GM18907 (cell line): Measurements from ENCODE around the gene FERMT2.

ENCODE experiments used
- ATAC-seq: cut with Tn5 transposase; IDR thresholded peaks from one replicate; pipeline ENCODE4 v1.9.1; 2021; ENCODE audit warnings: mild to moderate bottlenecking, moderate library complexity; ENCODE audit not compliant: unreplicated experiment

FERMT2 gene, protein sequence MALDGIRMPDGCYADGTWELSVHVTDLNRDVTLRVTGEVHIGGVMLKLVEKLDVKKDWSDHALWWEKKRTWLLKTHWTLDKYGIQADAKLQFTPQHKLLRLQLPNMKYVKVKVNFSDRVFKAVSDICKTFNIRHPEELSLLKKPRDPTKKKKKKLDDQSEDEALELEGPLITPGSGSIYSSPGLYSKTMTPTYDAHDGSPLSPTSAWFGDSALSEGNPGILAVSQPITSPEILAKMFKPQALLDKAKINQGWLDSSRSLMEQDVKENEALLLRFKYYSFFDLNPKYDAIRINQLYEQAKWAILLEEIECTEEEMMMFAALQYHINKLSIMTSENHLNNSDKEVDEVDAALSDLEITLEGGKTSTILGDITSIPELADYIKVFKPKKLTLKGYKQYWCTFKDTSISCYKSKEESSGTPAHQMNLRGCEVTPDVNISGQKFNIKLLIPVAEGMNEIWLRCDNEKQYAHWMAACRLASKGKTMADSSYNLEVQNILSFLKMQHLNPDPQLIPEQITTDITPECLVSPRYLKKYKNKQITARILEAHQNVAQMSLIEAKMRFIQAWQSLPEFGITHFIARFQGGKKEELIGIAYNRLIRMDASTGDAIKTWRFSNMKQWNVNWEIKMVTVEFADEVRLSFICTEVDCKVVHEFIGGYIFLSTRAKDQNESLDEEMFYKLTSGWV

DNA sequence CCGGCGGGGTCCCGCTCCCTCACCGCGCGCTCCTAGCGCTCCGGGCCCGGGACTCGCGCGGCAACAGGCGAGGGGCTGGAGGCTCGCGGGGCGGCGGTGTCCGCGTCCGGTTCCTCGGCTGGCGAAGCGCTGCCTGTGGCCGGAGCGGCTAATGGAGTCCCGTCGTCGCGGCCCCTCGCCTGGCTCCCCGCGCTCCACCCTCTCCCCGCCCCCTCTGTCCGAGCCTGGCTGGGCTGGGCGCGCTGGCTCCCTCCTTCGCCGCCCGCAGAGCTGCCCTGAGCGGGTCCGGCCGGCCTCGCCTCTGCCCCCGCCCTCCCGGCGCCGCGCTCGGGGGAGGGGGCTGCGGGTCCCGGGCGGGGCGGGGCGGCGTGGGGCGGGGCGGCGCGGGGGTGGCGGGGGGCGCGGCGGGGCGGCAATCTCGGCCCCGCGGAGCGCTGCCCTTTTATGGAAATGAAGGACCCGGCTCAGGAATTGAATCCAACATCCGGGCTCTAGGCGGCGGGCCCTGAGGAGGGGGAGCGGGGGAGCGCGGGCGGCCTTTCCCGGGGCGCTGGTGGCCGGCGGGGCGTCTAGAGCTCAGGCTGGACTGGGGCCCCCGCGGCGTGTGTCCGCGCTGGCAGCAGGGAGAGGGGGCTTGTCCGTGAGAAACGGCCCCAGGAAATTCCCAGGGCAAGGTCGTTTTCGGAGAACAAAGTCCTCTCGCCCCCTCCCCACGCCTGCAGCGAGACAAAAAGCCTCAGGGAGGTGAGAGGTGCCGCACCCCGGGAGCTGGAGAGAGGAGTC is at the start of gene FERMT2:
TSS of gene FERMT2 (minus strand) at position 153 of the 783 bp plus-strand sequence. CDS start 482 bp downstream, outside the sequence.
- peak; percentile 49 for ATAC-seq

DNA sequence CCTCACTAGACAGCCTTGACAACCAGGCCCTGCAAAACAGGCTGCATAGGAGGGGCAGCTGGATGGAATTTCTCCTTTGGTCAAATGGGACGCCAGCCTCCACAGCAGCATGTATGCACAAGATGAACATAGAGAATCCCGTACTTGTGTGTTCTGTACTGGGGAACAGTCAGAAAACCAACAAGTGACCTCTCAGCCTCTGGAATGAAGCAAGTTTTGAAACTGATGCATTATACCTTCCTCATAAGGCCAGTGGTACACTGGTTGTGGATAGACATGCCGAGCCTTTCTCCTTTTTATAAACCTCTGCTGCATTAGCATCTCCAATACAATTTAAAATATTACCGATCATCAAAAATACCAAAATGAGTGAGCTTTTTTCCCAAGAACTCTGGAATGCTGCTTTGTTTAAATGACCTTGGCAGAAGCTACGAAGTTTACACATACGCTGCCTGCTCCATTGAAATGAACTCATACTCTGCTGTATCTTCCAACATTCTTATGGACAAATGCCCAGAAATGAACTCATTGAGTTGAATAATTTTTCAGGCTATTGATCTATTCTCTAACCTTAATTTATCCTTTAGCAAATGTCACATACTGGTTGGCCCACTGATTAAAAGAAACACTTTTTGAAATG is 47.6 kb upstream of the FERMT2 start:
- ATAC-seq = no peak

DNA sequence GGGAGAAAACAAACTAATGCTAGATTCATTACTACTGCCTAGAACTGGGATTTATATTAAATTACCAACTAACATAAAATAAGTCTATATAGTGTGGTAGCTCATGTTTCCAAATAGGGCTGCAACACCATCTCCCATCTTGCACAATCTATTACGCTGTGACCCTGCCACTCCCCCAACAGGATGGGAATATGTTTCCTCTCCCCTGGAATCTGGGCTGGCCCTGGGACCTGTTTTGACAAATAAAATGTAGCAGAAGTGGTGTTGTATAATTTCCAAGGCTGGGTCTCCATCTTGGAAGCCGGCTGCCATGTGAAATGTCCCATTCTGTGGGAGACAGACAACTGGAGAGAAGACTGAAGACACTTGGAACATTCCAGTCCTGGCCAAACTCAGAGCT is 45.6 kb upstream of the FERMT2 start:
- ATAC-seq = no peak

DNA sequence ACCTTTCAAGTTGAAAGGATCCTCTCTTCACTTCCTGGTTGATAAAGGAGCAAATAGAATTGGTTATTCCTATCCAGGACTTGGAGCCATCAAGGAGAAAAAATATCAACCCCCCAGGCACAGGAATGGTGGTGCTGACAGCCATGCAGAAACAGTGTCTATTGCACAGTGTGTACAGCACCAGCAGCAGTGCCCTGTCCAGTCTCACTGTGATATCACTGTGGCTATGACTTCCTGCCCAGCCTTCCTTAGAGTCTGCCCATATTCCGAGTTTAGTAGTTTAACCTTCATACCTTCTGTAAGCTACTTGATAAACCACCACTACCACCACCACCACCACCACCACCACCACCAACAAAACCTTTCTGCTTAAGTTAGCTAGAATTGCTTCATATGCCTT is 45.1 kb upstream of the FERMT2 start:
- no peak for ATAC-seq

DNA sequence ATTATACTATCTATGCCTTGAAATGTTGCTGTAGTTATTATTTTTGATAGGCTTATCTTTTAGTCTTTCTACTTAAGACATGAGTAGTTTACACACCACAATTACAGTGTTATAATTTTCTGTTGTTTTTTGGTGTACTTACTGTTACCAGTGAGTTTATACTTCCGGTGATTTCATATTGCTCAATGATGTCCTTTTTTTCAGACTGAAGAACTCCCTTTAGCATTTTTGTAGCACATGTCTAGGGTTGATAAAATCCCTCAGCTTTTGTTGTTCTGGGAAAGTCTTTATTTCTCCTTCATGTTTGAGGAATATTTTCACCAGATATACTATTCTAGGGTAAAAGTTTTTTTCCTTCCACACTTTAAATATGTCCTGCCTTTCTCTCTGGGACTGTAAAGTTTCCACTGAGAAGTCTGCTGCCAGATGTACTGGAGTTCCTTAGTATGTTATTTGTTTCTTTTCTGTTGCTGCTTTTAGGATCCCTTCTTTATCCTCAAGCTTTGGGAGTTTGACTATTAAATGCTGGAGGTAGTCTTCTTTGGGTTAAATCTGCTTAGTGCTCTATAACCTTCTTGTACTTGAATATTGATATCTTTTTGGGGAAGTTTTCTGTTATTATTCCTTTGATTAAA is 41.5 kb upstream of the FERMT2 start:
- no peak for ATAC-seq

DNA sequence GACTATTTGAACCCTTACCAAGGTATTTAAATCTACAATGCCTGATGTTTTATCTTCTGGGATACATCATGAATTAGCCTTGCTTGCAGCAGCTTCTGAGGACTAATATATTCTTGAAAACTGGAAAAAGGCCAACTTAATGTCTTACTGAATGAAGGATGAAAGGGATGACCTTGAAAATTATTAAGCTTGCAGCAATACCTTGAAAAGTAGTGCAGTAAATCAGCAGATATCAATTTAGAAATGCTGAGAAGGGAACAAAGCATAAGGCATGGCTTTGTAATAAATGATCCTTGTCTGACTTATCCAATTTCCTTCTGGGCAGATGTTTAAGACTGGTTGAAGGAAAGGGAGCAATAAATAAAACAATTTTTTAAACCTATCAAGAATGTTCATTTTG is 37.3 kb upstream of the FERMT2 start:
- no peak for ATAC-seq

DNA sequence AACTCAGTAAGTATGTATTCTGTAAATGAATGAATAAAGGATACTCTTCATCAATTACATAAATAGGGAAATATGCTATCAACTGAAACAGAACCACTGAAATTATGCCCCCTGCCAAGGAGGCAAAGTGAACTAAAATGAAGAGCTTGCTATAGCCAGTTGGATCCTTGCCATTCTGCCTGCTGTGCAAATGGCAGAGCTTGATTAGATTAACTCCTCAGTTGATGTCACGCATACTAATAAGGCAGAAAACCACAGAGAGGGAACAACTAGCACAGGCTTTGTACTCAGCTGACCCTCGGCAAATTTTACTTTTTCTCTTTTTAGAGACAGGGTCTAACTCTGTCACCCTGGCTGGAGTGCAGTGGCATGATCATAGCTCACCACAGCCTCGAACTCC is 36.7 kb upstream of the FERMT2 start:
- ATAC-seq = no peak

DNA sequence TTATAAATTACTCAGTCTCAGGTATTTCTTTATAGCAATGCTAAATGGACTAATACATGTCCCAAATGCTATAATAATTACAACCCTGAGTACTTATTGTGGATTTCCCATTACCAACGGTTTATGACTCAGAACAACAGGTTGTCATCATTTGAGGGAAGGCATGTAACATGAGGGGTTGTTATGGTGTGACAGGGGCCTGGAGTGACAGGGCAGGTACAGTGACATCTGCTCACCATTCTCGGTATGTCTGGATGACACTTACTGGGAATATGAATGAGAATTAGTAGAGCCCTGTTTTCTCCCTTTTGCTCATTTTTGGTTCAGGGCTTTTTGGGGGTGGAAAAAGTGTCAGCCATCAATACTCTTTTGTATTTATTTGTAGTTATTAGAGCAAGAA is 36.2 kb upstream of the FERMT2 start:
- no peak for ATAC-seq

DNA sequence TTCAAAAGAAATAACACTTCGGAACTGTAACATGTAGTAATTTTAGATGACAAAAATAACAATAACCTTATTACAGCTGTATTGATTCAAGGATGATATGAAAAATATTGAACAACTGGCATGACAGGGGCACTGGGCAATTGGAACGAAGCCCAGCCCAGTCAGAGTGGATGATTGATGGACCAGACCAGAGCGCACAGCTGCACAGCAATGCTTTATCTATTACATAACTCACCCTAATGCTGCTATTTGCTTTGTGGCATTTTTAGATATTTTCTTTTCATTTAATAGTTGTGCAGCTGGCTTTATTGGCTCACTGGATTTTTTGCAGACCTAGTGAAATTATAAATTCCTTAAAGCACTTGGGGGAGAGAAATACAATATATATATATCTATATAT is 26.9 kb upstream of the FERMT2 start:
- no peak for ATAC-seq

DNA sequence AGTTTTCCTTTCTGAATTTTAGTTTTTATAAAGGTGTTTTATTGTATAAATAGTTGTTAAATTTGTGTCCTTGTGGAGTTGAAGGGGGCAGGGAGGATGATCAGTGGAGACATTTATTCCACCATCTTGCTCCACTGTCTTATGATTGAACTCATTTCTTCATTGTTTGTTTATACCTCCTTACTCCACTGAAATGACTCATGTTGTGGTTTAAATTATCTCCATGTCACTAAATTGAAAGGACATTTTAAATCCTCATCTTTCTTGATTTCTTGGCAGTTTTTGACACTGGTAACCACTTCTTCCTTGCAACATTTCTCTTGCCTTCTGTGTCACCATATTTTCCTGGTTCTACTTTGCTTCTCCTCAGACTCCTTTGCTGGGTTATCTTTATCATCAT is 23.6 kb upstream of the FERMT2 start:
- ATAC-seq = no peak

DNA sequence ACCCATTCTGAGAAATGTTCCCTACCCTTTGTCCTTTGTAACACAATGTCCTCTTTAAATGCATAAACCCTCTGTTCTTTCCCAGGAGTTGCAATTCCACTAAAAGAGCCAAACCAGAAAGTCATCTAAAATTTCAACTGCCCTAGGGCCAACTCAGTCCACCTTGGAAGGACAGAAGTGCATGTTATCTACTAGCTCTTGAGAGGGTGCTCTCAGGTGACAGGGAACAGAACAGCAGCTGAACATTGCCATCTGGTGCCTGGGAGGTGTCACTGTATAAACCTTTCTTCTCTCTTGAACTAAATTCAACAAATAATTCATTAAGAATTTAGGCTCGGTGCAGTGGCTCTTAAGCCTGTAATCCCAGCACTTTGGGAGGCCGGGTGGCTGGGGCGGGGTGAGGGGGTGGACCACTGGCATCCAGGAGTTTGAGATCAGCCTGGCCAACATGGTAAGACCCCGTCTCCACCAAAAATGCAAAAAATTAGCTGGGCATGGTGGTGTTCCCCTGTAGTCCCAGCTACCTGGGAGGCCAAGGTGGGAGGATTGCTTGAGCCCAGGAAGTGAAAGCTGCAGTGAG is 10.3 kb upstream of the FERMT2 start:
- peak; percentile 46 for ATAC-seq

DNA sequence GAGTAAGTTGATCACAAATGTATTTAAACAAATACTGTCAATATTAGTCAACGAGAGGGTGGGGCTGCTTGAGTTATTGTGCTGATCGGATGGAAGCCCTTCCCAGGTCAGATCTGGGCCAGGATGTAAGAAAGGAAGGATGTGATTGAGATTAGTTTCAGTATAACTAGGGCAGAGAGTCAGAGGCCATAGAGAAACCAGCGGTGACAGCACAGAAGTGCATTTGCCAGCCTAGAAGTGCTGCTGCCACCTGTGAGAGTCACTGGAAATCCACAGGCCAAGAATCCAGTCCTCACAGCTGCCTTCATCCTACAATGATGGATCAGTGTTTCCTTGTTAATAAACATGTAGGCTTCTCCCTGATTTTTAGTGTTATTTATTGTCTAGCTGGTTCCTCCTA is 9.8 kb upstream of the FERMT2 start:
- ATAC-seq = no peak

DNA sequence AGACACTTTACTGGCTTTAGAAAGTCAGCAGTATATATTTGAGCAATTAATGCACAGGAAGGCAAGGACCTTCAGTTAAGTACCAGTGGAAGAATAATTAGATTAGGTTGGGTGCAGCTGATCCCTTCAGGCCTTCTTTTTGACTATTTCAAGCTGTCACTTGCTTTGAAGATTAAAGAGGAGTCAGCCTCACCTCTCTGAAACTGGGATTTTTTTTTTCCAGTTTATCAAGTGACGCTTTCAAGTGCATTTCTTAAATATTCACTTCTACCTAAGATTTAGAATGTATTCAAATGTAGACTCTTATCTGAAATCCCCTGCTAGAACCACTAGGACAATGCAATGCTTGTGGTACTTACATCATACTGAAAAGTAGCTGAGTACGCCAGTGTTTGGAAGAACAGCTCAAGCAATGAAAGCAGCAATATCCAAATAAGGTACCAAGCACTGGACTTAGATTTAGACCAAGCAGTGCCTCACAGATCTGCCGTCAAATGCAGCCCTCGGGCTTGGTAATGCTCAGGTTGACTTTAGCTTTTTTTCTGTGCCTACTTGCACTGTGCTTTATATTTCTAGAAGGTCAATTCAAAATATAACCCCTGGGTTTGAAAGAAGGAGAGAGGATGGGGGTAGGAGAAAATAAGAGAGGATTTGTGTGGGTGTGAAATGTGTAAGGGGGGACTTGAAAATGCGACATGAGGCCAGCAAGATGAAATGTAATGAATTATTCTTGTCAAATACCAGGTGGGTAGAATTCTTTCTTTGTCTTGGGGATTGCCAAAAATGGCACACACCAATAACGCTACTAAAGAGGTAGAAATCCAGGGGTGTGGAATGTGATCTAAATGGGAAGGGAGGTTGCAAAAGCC is 3.7 kb upstream of the FERMT2 start:
- ATAC-seq = no peak

DNA sequence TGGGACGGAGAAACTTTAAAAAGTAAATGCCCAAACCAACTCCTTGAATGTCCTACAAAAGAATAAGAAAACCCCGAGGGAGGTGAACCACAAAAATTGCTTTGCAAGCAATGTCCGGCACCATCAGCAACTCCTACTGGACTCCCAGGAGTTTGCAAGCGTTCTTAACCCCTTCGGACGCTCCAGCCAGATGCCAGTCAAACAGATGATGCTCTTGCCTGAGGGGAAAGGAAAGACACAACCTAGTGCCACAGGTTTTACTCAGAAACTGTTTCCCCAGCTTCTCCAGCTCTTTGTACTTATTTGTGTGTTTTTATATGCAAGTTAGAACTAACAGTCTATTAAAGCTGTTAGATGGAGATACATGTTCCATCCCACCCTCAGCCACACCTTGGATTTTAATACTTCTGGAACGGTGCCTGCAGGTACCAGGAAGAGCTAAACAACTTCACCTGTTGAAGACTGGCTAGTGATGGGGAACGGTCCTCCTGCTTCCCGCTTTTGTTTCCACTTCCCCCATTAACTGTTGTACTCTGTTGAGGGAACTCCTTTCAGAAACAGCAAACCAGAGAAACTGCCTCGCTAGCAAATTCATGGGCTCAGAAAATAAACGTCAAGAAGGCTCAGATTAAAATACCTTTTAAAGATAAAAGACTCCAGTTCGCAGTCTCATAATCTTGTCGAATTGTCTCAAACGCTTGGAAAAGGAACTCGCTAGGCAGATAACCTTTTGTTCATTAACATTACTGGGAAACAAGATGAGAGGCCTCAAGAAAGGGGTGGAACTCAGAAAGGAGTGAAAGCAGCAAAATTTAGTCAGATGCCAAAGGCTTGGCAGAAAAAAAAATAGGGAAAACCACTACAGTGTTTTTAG is 1.1 kb upstream of the FERMT2 start:
- ATAC-seq = peak; percentile 28

DNA sequence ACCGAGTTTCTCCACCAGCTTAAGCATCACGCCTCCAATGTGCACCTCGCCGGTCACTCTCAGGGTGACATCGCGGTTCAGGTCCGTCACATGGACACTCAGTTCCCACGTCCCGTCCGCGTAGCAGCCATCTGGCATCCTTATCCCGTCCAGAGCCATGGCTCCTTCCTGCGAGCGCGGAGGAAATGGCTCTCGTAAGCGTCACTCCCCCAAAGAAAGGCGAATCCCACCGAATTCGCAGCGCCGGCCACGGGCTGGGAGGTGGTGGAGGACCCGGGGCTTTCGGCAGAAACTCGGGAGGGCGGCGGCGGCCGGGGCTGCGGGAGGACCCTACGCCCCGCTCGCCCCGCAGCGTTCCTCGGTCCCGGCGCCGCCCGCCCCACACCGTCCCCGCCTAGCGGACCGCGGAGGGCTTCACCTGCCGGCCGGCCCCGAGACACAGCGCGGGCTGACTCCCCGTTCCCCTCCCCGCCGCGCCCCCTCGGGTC is 396 bp downstream of the FERMT2 start:
- ATAC-seq = peak; percentile 41

DNA sequence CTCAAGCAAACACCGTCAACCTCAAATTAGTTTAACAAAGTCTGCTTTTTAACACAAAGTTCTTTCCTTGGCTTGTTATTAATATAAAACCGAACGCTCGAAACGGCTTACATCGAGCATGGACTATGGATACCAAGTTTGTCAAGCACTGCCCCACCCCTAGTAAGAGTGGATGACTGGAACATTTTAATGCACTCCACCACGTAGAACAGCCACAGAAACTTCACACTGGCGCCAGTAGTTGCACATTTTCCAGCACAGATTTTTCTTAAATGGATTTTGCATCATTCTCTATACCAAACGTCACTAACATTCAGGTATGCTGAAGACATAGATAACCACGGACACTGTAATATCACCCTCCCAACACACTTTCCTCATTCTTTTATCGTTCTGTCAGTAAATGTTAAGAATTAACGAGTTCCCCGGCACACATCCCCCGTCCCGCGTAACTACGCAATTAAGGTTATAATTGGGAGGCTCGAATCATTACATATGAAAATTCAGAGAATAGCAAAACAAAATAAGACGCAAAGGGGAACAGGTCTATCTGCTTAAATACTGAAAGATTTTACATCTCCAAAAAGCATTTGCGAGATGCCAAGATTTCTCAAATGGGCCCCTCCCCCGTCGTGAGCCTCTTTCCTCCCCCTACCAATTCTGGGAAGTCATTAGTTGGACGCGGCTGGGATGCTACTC is 990 bp downstream of the FERMT2 start:
- ATAC-seq = no peak

DNA sequence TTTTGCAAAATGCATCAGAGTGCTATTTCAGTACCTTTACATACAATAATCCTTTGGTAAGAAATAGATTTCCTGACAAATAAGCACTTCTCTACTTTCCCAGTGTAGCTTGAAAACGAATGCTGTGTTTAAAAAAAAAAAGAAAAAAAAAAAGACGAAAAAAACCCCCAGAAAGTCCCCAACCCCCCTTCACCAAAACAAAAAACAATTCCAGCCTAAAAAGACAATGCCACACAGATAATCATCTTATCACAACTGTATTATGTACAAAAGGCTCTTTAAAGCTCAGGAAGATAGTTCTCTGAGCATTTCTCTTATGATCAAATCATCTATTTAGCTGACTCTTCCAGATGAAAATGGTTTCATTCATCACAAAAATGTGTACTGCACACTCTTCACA is 1.6 kb downstream of the FERMT2 start:
- no peak for ATAC-seq

DNA sequence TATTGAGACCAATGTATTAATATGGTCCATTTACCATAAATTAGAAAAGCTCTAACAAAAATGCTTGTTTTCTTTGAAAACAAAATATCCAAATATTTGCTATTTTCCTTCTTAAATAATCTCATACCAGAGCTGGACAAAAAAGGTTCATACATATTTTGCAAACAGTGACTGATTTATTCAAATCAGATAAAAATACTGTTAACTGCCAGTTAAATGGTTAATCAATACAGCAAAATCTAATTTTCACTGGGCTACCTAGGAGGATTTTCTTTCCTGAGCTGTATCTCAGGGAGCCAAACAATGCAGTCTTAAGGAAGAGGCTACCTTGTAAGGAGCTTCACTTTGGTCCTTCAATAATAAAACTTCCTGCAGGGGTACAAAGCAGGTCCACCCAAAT is 2.0 kb downstream of the FERMT2 start:
- no peak for ATAC-seq
